ENCODE data around the gene SHISAL1.

DNA sequence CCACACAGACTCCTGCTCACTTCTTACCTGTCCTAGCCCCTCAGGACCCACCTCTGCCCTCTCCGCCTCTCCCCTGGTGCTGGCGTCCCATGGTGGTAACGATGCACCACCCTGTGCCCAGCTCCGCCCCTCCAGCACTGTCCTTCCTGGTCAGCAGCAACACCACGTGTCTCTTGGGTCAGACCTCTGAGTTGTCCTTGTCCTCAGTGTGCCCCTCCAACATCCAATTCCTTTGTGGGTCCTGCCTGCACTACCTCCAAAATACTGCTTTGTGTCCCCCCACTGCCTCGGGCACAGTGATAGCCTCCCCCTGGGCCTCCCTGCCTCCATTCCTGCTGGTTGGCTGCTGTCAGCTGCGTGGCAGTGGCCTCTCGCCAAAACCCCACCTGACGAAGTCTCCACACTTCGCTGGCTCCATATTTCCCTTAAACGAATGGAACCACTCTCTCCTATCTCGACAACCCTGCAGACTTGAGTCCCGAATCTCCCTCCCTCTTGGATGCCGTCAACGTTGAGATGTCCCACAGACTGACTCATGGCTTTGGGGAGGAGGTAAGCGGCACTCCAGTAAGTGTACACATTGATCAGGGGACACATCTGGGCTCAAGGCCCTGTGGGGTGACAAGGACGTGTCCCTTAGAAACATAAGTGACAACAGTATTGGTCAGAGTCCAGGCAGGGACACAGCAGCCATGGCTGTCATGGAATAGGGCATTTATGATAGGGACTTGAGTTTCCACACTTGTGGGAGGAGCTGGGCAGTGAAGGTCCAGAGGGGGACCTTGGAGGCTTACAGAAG is 42.8 kb downstream of the SHISAL1 start:
- TF ChIP-seq, protein P1, sequence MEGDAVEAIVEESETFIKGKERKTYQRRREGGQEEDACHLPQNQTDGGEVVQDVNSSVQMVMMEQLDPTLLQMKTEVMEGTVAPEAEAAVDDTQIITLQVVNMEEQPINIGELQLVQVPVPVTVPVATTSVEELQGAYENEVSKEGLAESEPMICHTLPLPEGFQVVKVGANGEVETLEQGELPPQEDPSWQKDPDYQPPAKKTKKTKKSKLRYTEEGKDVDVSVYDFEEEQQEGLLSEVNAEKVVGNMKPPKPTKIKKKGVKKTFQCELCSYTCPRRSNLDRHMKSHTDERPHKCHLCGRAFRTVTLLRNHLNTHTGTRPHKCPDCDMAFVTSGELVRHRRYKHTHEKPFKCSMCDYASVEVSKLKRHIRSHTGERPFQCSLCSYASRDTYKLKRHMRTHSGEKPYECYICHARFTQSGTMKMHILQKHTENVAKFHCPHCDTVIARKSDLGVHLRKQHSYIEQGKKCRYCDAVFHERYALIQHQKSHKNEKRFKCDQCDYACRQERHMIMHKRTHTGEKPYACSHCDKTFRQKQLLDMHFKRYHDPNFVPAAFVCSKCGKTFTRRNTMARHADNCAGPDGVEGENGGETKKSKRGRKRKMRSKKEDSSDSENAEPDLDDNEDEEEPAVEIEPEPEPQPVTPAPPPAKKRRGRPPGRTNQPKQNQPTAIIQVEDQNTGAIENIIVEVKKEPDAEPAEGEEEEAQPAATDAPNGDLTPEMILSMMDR (IDR thresholded peaks at IDR 0.05) = no peak
- TF ChIP-seq POLR2A (IDR thresholded peaks at IDR 0.05) = no peak
